Right lobe of liver (tissue), 4 donors: ENCODE data around the gene C9orf85.

Source experiments
- CTCF ChIP-seq, 4 donors: fragments of 200-600 bp in 3 of 4; fragments of 450-650 bp in 1 of 4; IDR thresholded peaks; one replicate each; pipeline versions ENCODE4 v1.5.1 to v1.8.0; 2016 to 2022; ENCODE audit warnings: antibody characterized with exemption in 4 of 4, mild to moderate bottlenecking in 2 of 4
- POLR2A ChIP-seq: fragments of 450-650 bp; IDR thresholded peaks from one replicate; pipeline ENCODE4 v1.6.1; 2017; ENCODE audit warnings: antibody characterized with exemption, mild to moderate bottlenecking
- donor health status: DM: no; HTN: no; CAD: no.
- donor health status: DM: no; HTN: no; CAD: no.
- donor health status: DM: no; HTN: yes; CAD: no.

GRCh38 chr9:71941998-71942567 is 30.6 kb downstream of the C9orf85 start:
- no peak for TF ChIP-seq CTCF (IDR thresholded peaks at IDR 0.05)
- no peak for TF ChIP-seq POLR2A
